AG08395 (cell line): ENCODE results near the gene JAM2.

Experiments used
- DNase-seq: peaks from one replicate; pipeline ENCODE4 v3.0.0; 2012; ENCODE audit warnings: mixed read lengths, low spot score

JAM2 gene

DNA sequence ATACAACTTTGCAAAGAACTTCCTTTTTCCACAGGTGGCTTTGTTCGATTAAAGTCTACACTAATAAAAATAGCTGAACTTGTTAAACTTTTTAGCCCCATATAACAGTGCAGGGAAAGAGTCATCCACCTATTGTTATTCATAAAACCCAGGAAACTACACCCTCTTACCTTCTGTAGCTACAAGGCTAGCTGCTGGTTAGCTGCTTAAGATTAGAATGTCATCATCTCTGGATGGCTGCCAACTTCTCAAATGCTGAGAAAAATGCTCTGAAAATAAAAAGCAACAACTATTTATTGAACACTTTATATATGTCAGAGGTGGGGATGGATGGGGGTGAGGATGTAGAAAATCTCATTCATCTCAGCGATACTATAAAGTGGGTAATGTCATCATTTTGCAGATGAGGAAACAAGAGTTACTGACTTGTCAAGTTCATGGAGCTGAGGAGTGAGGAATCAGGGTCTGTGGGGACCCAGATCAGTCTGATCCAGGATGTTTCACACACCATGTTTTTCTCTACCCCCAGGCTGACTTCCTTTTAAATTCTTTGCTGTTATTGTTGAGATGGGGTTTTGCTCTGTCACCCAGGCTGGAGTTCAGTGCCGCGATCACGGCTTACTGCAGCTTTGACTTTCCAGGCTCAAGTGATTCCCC, 78.6 kb downstream of the JAM2 start:
- DNase-seq, result peak; percentile 25

DNA sequence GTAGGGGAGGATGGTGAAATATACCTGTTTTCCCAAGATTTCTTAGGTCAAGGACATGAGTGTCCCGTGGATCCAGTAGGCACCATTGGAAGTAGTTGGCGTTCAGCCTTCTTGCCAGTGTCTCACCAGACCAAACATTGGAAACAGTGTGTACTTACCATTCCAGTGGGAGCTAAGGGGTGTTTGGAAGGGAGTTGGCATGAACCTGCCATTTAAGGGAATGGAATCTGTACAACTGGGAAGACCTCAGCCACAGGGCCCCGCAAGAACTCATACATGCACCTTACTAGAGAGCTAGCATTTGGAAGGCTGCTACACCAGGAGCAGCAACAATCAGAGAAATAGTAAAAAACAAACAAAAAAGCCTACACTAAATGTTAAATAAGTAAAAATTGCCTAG, 82.9 kb downstream of the JAM2 start:
- DNase-seq, result no peak

DNA sequence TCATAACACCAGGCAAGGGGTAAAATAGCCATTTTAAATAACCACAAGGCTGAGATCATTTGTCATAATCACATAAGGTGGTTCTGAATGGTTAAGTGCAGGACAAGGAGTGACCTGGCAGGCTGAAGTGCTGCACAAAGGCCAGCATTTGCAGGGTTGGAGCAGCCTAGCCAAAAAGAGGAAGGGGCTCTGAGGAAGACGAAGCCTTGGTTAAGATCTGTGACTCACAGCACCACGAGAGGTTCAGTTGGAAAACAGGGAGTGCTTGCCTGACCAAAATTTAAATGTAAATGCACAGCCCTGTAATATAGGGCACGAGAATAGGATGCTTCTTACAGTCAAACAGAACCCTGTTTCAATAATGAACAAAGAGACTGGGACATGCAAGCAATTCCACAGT, 83.6 kb downstream of the JAM2 start:
- no peak for DNase-seq

DNA sequence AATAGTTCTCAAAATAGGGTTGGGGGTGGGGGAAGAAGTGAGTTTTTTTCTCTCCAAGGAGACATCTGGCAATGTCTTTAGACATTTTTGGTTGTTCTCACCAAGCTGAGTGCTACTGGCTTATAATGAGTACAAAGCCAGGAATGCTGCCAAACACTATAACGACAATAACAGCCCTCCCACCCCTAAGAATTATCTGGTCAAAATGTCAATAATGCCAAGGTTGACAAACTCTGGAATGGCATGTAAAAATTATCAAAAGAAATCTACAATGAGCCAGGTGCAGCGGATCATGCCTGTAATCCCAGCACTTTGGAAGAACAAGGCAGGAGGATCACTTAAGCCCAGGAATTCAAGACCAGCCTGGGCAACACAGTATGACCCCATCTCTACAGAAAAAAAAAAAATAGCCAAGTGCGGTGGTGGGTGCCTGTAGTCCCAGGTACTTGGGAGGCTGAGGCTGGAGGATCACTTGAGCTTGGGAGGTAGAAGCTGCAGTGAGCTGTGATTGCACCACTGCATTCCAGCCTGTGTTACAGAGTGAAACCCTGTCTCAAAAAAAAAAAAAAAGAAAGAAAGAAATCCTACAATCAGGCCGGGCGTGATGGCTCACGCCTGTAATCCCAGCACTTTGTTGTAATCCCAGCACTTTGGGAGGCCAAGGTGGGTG, 93.2 kb downstream of the JAM2 start:
- DNase-seq, result no peak

DNA sequence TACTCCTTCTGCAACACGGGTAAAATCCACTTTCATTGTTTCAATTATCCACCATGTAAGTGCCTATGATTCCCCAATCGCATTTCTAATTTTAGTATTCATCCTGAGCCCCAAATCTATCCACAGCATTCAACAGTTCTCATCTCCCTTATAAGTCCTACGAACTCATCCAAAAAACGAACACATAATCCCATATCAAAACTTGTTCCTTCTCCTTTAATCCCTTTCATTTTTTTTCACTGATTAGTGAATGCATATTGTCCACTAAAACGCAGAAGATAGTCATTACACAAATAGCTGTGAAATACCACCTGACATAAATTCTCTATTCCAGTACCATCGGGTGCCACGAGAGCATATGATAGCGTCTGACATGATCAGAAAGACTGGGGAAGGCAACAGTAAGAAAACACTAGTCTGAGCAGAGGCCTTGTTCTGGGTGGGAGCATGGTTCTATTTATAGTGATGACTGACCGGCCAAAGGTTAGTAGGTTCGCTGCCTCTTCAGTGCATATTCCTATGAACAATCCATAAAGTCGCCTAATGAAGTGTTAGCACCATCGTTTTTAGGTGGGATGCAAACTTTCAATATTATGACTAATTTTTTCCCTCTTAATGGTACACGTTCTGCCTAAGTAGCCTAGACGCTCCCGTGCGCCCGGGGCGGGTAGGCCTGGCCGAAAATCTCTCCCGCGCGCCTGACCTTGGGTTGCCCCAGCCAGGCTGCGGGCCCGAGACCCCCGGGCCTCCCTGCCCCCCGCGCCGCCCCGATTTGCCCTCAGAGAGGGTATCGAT, 95.0 kb downstream of the JAM2 start:
- peak; percentile 10 for DNase-seq

DNA sequence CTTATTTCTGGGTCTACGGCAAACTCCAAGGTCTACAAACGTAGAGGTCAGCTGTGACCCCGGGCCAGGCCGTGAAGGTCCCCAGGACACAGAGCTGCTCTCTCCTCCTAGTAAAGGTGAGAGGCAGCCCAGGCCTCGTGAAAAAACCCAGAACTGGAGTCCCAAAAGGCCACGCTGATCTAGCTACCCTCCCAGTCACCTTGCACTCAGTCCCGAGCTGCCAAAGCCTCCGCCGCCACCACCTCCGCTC, 95.5 kb downstream of the JAM2 start:
- DNase-seq, result no peak

DNA sequence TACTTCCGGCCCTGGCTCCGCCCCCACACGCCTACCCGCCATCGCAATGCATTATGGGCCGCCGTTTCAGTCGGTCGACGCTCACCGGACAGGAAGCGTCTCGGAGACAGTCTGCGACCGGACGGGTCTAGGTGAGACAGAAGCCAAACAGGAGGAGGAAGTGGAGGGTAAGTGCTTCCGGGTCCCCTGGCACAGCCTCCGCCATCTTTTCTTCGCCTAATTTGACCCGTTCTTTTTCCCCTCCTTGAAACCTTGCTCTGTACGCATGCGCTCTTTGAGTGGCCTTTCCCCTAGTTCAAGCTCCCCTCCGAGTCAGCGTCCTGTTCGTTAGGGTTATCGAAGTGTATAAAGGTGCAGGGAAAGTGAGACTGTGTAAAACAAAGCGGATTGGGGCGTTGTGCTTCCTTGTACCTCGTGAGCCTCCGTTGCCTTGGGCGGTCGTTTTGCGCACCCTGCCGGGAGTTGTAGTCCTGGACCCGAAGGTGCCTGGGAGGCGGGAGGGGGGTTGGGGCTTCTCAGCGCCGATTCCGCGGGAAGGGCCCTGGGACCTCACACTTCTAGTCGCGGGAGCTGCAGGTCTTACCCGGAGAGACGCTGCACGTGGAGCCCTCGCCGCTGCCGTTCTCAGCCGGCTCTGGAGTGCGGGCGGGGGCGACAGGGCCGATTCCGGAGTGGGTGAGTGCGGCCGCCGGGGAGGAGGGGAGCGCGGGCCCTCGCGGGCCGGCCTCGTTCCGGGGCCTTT, 96.0 kb downstream of the JAM2 start, which contains the start of the genes ATP5PF and GABPA:
TSS of gene ATP5PF (minus strand) at position 1 of the 742 bp plus-strand sequence. CDS start 5,110 bp downstream, outside the sequence.
TSS of gene GABPA (plus strand) at position 69 of the 742 bp plus-strand sequence. CDS start 6,627 bp downstream, outside the sequence.
- peak; percentile 94 for DNase-seq

DNA sequence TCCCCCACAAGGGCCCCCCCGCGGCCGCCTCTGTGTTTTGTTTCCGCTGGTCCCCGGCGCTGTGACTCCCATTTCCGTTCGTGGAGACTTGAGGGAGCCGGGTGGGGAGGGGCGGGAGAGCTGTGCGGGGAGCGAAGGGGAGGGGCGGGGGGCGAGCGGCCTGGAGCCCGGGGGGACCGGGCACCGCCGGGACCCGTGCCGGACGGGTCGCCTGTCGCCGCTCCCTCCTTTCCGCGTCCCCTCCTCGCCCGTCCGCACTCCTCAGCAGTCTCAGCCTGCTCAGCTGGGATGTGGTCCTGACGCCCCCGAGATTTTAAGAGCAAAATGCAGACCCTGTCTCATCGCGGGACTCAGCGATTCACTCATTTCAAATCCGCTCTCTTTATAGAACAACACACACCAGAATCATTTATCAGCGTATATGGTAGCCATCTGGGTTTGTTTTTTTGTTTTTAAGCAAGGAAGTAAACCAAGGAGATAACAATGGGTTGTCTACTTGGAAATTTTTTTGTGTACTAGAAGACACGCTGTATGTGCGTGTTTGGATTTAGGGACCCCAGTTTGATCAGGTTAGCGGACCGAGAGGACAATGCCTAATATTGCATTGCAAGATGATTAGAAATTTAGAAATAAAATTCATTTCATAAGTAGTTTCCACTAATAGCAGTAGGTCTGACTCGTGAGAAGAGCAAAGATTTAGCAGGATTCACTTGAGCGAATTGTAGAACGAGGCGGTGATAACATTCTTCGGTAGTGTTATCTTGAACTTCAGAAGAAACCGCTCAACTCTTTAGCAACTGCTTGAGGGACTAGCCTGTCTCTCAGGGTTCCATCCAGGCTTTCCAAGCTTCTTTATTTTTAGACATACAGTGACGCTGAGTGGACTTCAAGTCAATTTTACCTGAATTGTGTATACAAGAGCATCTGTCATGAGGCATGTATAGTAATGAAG, 96.9 kb downstream of the JAM2 start:
- peak; percentile 73 for DNase-seq

DNA sequence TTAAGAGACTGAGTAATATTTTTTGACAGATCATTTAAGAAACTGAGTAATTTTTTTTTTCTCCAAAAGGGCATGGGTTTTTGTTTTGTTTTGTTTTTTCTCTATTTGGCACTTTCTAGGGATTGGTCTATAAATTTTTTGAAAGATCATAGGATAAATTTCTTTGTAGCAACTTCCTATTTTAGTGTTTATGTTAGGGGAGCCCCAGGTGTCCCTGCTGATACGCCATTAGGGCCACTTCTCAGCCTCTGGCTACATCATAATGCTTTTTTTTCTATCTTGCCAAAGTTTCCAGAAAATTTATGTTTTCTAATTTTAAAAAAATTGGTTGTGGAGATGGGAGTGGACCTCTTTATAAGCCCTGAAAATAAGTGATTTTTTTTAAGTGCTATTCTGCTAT, 98.4 kb downstream of the JAM2 start:
- no peak for DNase-seq

DNA sequence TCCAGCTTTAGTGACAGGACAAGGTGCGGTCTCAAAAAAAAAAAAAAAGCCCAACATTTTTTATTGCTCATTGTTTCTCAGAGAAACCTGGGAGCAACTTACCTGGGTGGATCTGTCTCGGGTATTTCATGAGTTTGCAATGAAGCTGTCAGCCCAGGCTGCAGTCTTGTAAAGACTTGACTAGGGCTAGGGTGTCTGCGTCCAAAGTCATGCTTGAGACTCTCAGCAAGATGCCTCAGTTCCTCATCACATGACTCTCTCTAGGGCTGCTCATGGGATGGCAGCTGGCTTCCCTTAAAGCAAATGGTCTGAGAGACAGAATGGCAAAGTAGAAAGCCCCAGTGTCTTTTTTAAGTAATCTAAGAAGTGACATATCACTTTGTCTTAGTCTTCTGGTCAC, 103.8 kb downstream of the JAM2 start:
- DNase-seq, result no peak

DNA sequence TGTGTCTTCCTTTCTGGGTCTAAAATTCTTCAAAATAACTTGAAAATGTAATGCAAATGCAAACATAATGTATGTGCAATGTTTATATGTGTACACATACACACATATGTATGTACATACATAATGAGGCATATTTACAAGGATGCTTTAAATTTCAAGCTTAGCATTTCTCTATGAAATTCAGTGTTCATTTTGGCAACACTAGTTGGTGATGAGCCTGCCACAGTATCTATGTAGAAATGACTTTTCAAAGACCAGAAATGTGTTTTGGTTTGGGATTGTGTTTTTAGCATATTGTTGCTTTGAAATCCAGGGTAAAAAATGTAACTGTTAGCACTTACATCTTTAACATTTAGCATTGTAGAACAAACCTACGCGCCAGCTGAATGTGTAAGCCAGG, 105.8 kb downstream of the JAM2 start:
- no peak for DNase-seq

DNA sequence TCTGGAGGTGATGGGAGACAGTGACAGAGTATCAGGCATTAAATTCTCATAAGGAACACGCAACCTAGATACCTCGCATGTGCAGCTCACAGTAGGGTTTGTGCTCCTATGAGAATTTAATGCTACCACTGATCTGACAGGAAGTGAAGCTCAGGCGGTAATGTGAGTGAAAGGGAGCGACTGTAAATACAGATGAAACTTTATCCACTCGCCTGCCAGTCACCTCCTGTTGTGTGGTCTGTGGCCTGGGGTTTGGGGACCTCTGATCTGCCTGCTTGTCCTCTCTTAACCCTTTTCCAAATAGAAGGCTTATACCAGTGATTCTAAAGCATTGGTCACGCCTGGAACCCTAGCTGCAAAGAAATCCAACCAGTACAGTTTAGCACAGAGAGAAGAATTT, 111.0 kb downstream of the JAM2 start:
- DNase-seq, result no peak

DNA sequence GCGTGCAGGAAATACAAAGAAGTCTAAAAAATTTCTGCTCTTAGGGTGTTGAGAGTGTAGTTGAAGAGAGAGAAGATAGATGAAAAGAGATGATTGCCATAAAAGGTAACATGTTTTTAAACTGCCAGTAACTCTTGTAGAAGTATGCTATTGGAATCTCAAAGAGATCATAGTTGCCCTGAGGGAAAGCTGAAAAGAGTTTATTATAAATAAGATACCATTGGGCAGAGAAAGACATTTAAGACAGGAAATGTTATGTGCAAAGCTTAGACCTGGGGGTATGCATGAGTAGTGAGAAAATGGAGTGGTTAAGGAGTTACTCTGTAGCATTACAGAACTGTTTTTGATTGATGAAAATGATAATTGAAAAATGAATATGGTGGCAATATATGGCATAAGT, 113.4 kb downstream of the JAM2 start:
- no peak for DNase-seq

DNA sequence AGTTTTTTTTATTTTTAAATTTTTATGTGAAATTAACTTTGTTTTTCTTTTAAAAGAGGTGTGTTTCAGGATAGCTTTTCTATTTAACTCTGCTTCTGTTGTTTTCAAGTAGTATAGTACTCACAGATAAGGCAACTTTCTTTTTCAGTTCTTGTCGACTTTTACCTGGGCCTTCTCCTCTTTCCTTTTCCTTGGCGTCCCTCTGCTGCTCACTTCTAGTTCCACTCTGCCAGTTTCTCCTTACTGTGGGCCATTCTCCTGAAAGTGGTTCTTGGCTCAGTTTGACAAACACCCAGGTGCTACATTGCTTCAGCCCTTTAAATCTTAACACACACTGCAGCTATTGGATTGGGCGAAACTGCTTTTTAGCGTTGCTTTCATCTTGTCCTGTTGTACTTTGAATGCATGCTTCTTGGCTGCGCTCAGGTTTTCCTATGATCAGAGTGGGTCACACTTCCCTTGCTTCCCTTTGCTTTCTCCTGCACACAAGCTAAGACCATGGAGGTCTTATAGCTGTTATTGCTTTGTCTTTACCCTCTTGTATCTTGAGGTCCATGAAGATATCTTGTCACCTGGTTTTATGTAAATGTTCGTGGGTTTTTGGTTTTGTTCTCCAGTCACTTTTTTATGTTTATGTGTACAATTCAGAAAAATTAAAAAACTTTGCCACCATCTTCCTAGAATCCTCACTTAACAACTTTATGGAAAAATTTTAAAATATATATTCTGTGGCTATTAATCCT, 117.3 kb downstream of the JAM2 start:
- no peak for DNase-seq

DNA sequence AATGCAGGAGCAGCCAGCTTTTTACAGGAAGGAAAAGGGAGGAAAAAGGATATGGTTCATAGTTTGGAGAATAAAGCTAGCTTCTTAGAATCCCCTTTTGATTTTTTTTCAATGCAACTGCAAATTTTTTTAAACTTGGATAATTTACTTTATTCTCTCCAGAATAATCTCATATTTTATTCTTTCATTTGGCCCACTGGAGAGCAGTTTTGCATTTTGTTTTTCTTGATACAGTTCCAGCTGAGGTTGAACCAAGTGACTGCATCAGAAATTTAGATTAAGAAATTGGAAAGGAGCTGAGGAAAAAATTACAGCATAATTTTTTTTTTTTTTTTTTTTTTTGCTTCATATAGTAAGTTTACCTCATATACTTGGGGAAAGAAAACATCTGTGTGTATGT, 118.5 kb downstream of the JAM2 start:
- no peak for DNase-seq

DNA sequence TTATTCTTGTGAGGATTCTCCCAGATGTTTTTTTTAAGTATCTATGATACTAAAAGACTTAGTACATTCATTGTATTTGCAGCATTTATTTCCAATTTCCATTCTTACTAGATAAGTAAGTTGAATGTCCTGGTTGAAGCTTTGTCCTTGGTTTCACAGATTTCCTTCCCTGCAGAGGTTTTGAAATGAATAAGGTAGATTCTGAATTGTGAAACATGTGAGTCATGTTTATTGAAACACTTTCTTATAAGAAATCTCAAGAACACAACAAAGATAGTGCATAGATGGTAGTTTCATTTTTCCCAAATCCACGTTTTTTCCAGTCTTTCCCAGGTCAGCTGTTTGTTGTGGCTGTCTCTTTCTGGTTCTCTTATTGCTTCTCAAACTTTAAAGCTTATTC, 120.5 kb downstream of the JAM2 start:
- DNase-seq, result no peak

DNA sequence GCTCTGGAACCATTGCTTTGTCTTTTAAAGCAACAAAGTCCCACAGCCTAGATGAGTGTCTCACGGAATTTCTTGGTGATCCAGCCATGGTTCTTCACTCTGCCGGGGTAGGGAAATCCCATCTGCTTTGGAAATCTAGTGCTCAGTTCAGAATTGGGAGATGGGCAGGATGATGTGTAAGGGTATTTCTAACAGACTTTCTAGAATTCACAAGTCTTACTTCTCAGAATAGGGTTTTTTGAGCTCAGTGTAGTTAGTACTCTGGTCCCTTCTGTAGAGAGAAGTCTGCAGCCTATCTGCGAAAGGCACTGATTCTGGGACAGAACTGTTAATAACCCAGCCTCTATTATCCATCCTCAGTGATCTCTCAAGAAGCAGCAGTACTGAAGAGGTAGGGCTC, 121.0 kb downstream of the JAM2 start:
- DNase-seq, result no peak

DNA sequence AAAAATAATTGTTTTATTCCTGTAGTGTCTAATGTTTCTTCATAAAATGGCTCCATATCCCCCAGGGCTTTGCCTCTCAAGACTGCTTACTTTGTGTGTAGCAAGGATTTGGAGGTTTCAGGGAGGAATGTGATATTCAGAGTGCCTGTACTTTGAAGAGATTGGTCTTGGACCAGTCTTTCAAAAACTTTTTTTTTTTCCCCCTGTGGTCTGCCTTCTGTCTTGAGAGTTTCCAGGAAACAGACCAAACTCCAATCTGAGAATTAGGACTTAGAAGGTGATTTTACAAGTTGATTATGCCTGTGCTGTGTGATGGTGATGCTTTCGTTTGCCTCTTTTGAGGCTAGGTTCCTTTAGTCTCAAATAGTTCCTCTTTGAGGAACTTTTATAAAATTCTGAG, 121.6 kb downstream of the JAM2 start:
- no peak for DNase-seq

DNA sequence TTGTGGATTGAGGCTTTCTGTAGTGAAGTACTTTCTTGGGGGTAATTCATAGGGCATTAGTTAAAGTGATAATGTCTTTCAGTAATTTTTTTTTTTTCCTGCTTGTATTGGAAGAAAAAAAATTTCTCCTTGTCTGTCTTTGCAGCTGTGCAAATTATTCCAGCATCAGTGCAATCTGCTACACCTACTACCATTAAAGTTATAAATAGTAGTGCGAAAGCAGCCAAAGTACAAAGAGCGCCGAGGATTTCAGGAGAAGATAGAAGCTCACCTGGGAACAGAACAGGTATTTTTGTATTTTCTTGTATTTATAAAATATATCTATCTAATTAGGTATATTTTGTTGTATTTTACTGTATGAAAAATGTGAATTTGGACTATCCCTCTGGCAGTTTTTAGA, 125.0 kb downstream of the JAM2 start:
- no peak for DNase-seq
